ENCODE measurements around the gene PABPC4L. TPM values are rescaled to one million over a fixed set of nuclear protein-coding genes. Genes with fewer than 3 reads are reported as not detected.
"Not testable (repeated sequence)": the region's sequence is repeated elsewhere in the genome, so short reads cannot be mapped to it uniquely, and the experiment has no call there.

Gene PABPC4L
- total RNA-seq = 1.6 and 2.0 TPM in 2 replicates

DNA sequence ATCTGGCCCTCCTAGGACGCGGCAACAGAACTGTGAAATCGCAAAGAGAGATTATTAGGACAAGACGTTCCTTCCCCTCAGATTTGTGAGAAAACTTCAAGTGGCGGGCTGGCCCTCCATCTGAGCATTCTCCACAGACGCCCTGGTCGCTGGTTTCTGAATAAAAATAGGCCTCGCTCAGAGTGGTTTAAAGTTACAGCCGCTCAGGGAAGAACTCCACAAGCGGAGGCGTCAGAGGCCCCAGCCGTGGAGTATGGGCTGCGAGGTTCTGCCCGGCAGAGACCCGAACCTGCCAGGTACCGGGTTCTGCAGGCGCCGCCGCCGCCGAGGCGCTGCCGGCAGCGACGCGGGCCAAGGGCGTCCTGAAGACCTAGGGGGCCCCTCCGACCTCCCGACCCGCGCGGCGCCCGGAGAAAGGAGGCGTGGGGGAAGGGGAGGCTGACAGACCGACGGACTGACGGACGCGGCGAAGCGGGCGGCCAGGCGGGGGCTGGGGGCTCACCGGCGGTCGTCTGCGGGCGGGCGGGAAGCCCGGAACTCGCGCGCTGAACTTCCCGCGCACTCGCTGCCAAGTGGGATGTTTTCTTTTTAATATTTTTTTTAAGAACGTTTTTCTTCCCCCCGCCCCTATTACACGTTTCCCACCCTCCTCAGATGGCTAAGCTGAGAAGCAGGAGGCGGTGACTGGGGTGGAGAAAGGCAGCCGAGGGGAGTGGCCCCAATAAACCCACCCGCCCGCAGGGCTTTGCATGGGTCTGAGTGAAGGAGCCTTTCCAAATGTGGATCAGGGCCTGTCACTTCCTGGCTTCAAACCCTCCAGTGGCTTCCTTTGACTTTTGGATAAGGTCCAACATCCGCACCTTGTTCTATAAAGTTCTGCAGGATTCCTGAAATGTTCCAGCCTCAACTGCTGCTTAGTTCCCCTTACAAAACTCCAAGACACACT lies at the start of gene PABPC4L:
TSS of gene PABPC4L (minus strand) at position 574 of the 946 bp plus-strand sequence. CDS start 770 bp downstream, outside the sequence.
- DNase-seq (ENCODE audit: extremely low read depth, low read depth, low spot score) = peak; percentile 20

DNA sequence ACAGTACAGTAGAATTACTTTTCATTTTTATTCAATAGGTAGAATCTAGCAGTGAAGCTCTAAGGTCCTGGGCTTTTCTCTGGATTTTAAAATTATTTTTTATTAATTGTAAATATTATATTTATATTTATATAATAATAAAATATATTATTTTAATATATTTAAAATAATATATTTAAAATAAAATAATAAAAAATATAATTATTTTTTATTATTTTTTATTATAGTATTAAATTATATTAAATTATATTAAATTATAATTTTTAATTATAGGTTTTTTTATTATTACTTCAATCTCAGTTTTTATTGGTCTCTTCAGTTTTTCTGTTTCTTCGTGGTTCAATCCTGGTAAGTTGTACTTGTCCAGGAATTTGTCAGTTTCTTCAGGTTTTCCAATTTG lies 49.7 kb upstream of the PABPC4L start:
- no peak for DNase-seq (ENCODE audit: extremely low read depth, low read depth, low spot score)

DNA sequence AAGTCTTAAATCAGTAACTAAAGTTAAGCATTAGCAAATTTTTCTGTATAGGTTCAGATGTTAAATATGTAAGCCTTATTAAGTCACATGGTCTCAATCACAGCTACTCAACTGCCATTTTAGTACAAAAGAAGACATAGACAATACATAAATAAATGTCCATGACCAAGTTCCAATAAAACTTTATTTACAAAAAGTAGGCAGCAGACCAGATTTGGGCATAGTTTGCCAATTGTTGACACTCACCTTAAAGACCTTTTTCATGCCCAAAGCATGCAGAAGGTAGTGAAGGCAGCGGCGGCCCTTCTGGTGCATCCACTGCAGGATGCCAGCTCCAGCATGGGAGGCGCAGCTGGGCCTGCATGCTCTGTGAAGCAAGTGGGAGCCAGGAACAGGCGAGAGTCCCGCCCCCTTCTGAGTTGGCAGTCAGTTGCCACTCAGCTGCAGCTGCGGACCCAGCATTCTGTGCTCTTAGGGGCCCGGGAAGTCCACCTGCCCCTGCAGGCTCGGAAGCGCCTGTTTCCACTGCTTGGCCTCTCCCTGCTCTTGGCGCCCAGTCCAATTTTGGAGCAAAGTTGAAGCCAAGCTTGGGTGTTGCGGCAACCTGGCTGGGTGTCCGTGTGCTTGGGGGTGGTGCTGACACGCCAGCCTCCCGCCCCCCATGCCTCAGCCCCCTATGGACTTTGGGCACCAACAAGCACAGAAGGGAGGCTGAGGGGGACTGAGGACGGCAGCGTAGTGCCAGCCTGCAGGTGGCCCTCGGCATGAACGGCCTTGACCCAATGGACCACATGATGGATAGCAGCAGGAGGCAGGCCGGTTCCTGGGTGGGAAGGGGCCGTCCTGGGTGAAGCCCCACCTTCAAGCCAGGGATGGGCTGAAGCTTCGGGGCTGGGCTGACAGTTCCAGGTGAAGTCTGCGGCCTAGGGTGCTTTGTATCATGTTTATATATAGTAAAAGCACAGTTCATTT lies 42.4 kb upstream of the PABPC4L start:
- no peak for DNase-seq (ENCODE audit: extremely low read depth, low read depth, low spot score)

DNA sequence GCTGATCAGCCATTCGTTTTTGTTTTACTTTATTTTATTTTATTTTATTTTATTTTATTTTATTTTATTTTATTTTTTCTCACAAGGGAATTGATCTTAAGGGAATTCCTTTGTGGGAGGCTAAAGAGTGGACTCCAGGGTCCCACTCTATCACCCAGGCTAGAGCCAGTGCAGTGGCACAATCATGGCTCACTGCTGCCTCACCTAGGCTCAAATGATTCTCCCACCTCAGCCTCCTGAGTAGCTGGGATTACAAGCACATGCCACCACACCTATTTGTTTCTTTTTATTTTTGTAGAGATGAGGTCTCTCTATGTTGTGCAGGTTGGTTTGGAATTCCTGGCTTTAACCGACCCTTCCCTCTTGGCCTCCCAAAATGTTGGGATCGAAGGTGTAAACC lies 17.5 kb upstream of the PABPC4L start:
- no peak for DNase-seq (ENCODE audit: extremely low read depth, low read depth, low spot score)

DNA sequence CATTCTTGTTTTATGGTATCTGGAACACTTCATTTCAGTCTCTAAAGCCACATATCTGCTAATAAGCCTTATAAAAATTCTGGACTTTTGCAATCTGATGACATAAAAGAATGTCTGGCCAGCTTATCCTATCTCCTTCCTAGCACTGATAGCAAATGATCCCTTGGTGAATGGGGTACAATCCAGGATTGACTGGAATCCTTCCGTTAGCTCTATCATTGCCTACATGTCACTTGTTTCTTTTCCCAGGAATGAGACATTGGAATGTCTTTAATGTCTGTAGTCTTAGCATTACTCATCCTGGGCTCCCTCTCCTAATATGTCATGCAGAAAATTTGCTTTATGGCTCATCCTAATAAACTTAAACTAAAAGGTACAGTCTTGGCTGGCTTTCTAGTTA lies 14.8 kb upstream of the PABPC4L start:
- DNase-seq (ENCODE audit: extremely low read depth, low read depth, low spot score) = no peak

DNA sequence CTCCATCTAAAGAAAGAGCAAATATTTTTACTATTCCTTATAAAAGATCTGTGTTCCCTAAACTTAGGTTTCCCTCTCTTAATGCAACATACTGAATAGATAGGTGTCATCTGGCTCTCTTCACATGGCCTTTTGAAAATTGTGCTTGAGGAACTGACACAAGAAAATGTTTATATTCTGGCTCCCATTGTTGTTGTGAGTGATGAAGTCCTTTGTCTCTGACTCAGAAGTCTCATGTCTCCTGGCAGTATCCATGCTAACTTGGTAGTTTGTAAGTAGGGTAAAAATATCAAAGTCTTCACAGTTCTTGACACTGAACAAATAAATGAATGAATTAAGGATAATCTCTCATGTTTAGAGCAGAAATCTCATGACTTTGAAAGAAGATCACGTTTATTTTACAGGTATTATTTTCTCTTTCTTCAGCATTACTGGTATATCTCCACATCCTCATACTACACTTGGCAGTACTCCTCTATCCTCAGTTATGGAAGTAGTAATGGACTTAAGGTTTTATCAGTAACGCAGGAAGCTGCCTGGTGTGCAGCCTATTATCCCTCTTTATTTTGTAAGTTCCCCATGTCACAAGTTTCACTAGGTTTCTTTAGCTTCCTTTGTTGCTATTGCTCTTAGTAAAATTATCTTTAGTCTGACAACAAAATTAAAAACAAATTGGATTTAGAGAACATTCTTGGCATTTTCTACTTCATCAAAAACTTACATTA lies 14.2 kb upstream of the PABPC4L start:
- no peak for DNase-seq (ENCODE audit: extremely low read depth, low read depth, low spot score)

DNA sequence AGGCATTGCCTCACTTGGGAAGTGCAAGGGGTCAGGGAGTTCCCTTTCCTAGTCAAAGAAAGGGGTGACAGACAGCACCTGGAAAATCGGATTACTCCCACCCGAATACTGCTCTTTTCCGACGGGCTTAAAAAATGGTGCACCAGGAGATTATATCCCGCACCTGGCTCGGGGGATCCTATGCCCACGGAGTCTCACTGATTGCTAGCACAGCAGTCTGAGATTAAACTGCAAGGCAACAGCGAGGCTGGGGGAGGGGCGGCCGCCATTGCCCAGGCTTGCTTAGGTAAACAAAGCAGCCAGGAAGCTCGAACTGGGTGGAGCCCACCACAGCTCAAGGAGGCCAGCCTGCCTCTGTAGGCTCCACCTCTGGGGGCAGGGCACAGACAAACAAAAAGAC lies 6.4 kb upstream of the PABPC4L start:
- not testable (repeated sequence) for DNase-seq (ENCODE audit: extremely low read depth, low read depth, low spot score)

DNA sequence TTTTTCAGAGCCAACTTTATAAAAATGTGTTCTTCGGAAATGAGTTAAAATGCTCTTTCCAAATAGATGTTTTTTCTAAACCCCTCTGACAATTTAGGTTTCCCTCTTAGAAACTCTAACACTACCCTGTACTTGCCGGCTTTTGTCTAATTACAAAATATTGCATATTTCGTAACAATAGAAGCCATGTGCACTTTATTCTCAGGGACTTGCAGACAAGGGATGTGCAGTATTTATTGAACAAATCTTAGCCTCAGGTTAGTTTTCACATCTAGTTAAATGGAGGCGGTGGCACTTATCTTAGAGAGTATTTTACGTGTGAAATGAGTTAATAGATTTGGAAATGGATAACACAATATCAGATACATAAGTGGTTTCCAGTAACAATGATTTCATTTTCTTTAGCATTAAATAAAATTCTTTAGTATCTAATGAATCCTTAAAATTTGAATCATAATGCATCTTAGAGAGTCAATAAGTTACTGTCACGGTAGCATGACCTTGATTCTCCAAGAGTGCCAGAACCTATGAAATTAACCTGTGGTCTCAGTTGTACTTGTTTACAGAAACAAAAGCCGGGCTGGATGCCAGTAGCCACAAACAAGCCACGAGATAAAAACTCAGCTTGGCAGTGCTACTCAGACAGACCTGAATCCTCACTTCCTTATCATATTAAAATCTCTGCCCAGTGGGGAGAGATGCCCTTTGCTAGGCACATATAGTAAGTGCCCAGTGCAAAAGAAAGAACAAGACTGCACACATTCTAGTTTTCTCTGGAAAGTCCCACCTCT lies 772 bp upstream of the PABPC4L start:
- no peak for DNase-seq (ENCODE audit: extremely low read depth, low read depth, low spot score)

DNA sequence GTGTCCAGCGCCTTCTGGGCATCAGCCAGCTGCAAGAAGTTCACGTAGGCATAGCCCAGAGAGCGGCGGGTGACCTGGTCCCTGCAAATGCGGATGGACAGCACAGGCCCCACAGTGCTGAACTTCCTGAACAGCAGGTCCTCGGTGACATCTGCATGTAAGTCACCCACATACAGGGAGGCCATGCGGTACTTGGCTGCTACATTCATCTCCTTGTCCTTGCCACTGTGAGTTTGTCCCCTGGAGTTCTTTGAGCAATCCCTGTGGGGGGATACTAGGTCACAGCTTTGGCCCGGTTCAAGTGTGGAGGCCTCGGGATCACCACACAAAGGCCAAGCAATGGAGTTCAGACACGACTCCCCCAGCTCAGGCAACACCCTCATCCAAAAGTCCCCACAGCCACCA lies 776 bp downstream of the PABPC4L start:
- no peak for DNase-seq (ENCODE audit: extremely low read depth, low read depth, low spot score)

DNA sequence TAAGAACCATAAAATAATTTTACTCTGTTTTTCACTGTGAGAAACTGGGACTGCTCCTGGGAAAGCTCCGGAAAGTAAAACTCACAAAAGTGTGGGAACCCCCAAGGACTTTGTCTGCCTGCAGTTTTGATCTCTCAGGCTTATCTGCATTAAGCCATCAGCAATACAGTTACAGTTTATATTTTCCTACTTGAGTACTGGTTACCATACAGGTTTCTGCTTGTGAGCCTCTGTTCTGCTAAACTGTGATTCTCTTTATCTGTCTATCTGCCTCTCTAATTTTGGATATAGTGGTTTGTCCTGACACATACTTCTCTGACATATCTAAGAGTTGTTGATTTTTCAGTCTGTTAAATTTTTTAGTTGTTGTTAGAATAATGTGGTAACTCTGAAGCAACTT lies 11.6 kb downstream of the PABPC4L start:
- no peak for DNase-seq (ENCODE audit: extremely low read depth, low read depth, low spot score)

DNA sequence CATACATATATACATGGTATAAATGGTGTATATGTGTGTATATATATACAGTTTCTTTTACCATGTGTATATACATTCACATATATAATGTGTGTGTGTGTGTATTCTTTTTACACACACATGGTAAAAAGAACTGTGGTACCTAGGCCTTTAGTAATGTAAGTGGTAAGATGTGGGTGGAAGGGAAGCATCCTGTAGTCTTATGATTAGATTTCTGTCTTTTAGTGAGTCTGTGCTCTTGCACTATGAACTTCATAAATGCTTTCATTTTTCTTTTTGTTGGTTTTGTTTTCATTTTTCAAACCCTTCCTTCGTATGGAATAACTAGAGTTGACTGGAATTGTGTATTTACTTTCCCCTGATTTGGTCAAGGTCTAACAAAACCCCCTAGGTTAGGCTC lies 12.1 kb downstream of the PABPC4L start:
- no peak for DNase-seq (ENCODE audit: extremely low read depth, low read depth, low spot score)

DNA sequence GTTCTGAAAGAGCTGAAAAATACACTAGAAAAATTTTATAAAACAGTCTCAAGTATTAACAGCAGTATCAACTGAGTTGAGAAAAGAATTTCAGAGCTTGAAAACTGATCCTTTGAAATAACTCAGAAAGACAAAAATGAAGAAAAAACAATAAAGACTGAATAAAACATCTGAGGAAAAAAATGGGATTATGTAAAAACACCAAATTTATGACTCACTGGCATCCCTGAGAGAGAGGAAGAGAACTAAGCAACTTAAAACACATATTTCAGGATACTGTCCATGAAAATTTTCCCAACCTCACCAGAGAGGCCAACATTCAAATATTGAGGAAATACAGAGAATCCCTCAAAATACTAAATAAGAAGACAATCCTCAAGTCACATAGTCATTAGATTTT lies 22.9 kb downstream of the PABPC4L start:
- DNase-seq (ENCODE audit: extremely low read depth, low read depth, low spot score) = no peak

DNA sequence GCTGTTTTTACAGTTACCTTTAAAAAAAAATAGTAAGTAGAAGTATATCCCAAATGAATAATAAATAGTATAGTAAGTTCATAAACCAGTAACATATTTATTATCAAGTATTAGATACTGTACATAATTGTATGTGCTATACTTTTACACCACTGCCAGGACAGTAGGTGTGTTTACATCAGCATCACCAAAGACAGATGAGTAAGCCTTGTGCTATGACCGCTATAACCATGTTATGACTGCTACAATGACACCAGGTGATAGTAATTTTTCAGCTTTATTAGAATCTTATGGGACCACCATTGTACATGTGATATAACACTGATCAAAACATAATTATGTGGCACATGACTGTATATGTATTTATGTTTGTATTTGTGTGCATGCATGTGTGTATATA lies 27.3 kb downstream of the PABPC4L start:
- DNase-seq (ENCODE audit: extremely low read depth, low read depth, low spot score) = no peak

DNA sequence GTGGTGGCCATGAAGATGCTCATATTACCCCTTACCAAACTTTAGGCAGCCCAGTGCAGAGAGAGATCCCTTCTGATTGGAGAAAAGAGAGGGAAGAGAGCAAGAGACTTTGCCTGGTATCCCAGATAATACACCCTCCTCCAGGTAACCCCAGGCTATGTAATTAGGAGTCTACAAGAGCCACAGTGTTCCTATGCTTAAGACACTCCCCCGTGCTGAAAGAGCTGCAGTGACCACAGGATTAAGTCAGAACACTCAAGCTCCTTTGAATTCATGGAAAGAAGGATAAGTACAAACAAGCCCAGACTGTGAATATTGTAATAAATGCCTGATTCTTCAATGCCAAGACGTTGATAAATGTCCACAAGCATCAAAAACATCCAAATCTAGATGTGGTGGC lies 41.4 kb downstream of the PABPC4L start:
- DNase-seq (ENCODE audit: extremely low read depth, low read depth, low spot score) = no peak

DNA sequence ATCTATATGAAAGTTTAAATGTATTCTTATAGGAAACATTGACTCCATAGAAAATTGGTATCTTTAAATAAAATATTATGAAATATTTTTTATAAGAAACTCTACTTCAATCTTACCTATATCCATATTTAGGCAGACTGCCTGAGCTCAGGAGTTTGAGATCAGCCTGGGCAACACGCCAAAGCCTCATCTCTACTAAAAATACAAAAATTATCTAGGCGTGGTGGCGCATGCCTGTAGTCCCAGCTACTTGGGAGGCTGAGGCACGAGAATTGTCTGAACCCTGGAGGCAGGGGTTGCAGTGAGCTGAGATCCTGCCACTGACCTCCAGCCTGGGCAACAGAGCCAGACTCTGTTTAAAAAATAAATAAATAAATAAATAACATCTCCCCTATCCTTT lies 47.5 kb downstream of the PABPC4L start:
- no peak for DNase-seq (ENCODE audit: extremely low read depth, low read depth, low spot score)

DNA sequence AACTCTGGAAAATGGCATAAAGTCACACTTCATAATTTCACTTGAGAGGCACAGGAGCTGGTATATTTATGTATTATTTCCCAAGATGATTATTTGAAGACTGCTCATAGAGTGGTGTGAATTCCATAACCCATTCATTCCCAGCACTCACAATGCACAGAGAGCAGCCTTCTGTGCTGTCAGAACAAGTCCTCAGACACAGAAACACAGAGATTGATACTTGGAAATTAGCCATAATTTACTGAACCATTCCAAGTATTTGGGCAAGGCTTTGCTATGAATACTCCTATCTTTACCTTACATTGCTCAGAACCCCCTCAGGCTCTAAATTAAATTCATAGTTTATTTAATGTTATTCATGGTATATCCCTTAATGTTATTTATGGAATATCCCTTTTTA lies 53.6 kb downstream of the PABPC4L start:
- no peak for DNase-seq (ENCODE audit: extremely low read depth, low read depth, low spot score)
